ENCODE results near the gene IFNL3.

GRCh38 chr19:39223703-39224279, 21.0 kb downstream of the IFNL3 start:
- TF ChIP-seq CTCF (IDR thresholded peaks at IDR 0.05), result no peak
- no peak for TF ChIP-seq POLR2AphosphoS5 (IDR thresholded peaks at IDR 0.05)

Measured in esophagus muscularis mucosa (tissue), 3 donors.